Adrenal gland (tissue), 12 donors: ENCODE measurements around the gene DHX57. TPM values are rescaled to one million over a fixed set of nuclear protein-coding genes. Genes with fewer than 3 reads are reported as not detected.

Experiments
- DNase-seq, 7 donors: peaks; one replicate each; pipeline ENCODE4 v3.0.0-alpha.2; 2019 to 2020
- H3K27ac ChIP-seq, 5 donors: fragments of 200-600 bp; sonication (generic) in 4 of 5; 1 replicate in 3 of 5; 2 replicates in 2 of 5; pipeline versions ENCODE4 v1.5.1 to v1.8.0; 2016 to 2020; ENCODE audit warnings: mild to moderate bottlenecking in 1 of 5
- H3K27me3 ChIP-seq: fragments of 200-600 bp; 2 replicates; pipeline ENCODE4 v1.8.0; 2021
- H3K36me3 ChIP-seq, 2 donors: fragments of 200-600 bp; replicated peaks in 1 of 2; 1 replicate in 1 of 2; 2 replicates in 1 of 2; pipeline versions ENCODE4 v1.5.1 to v1.8.0; 2018 to 2022
- H3K4me1 ChIP-seq, 2 donors: fragments of 200-600 bp; replicated peaks in 1 of 2; 1 replicate in 1 of 2; 2 replicates in 1 of 2; pipeline versions ENCODE4 v1.5.1 to v1.8.0; 2018 to 2021
- H3K4me3 ChIP-seq, 4 donors: fragments of 200-600 bp; sonication (generic) in 3 of 4; one replicate each; pipeline ENCODE4 v1.5.1; 2016 to 2018
- H3K9me3 ChIP-seq, 3 donors: fragments of 200-600 bp; sonication (generic) in 1 of 3; replicated peaks in 1 of 3; 1 replicate in 2 of 3; 2 replicates in 1 of 3; pipeline versions ENCODE4 v1.5.1 to v1.8.0; 2016 to 2021
- POLR2A ChIP-seq, 2 donors: fragments of 450-650 bp; IDR thresholded peaks; one replicate each; pipeline ENCODE4 v1.6.1; 2017; ENCODE audit warnings: antibody characterized with exemption in 2 of 2, mild to moderate bottlenecking in 2 of 2, moderate library complexity in 1 of 2
- WGBS, 4 donors: extraction: QIAGEN DNeasy Blood & Tissue Kit in 2 of 4; methylation state at CpG; one replicate each; pipeline versions ENCODE4 v1.1.5 to v1.1.7; 2013 to 2017; 5-methylcytosine and 5-hydroxymethylcytosine counted together
- intact Hi-C, 2 donors: fragments of 100-400 bp; cut with DNase I; formaldehyde crosslinking; loops; one replicate each; pipeline versions ENCODE4 v1.14.1 to v1.15.0; 2022 to 2023
- polyA plus RNA-seq, 3 donors: library from polyadenylated mRNA; stranded (reverse); fragments of 200-250 nt in 2 of 3; fragments of 350-450 nt in 1 of 3; fragmentation: Illumina TruSeq in 1 of 3; extraction: RNeasy Lipid Tissue Mini Kit (QIAGEN cat#74804) in 1 of 3; gene quantifications; one replicate each; pipeline ENCODE4 v1.2.3, GENCODE V29; 2013 to 2014
- total RNA-seq, 9 donors: library from RNA; depleted of rRNA in 4 of 9; stranded (reverse); fragments of >200 nt in 4 of 9; fragments of 120-200 nt in 1 of 9; fragmentation: NEBNext Ultra II Directional in 1 of 9; extraction: Animal tissue kit (Norgen Biotek cat#: 25700) in 1 of 9; gene quantifications; one replicate each; pipeline versions ENCODE4 v1.1.0 to v1.2.4, GENCODE V29; 2013 to 2023
- TF ChIP-seq, protein P1 (sequence below), 6 experiments: fragments of 450-650 bp in 4 of 6; fragments of 200-600 bp in 2 of 6; sonication (generic) in 1 of 6; IDR thresholded peaks; 1 replicate in 5 of 6; 2 replicates in 1 of 6; pipeline versions ENCODE4 v1.5.1 to v1.8.0; 2016 to 2021; ENCODE audit warnings: antibody characterized with exemption in 6 of 6, mild to moderate bottlenecking in 2 of 6, moderate library complexity in 1 of 6
- donor health status: healthy with polysubstance abuse.
- donor health status: Bipolar disorder and iron deficiency.
- donor health status: DM: yes; HTN: yes; CAD: no.
- donor health status: DM: no; HTN: no; CAD: no.
- donor health status: DM: no; HTN: no; CAD: no.
- donor health status: DM: yes; HTN: yes; CAD: no.

The DHX57 gene
- total and polyA plus RNA-seq, 12 donors: 9.4 to 30.5 (median 18.1) TPM

DNA sequence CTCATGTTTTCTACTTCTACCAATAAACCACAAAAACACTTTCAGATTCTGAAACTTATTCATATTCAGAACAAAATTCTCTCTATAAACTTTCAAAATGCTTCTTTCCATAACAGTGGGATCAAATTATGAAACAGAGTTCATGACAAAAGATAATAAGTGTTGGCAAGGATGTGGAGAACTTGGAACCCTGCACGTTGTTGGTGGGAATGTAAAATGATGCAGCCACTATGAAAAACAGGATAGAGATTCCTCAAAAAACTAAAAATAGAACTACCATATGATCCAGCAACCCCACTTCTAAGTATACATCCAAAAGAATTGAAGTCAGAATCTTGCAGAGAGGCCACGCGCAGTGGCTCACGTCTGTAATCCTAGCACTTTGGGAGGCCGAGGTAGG, 52.3 kb downstream of the DHX57 start:
- TF ChIP-seq, protein P1, sequence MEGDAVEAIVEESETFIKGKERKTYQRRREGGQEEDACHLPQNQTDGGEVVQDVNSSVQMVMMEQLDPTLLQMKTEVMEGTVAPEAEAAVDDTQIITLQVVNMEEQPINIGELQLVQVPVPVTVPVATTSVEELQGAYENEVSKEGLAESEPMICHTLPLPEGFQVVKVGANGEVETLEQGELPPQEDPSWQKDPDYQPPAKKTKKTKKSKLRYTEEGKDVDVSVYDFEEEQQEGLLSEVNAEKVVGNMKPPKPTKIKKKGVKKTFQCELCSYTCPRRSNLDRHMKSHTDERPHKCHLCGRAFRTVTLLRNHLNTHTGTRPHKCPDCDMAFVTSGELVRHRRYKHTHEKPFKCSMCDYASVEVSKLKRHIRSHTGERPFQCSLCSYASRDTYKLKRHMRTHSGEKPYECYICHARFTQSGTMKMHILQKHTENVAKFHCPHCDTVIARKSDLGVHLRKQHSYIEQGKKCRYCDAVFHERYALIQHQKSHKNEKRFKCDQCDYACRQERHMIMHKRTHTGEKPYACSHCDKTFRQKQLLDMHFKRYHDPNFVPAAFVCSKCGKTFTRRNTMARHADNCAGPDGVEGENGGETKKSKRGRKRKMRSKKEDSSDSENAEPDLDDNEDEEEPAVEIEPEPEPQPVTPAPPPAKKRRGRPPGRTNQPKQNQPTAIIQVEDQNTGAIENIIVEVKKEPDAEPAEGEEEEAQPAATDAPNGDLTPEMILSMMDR (IDR thresholded peaks at IDR 0.05): no peak
- TF ChIP-seq POLR2A (IDR thresholded peaks at IDR 0.05): no peak
- H3K4me3 ChIP-seq: no peak overlapping the region
- intact Hi-C loops: no loop called here
- no peaks in the 10 kb centered on the region for H3K9me3 ChIP-seq
- H3K4me1 ChIP-seq: peaks cover 0 to 6% of the 10 kb centered on the region in 2 donors
- no peak overlapping the region for H3K27ac ChIP-seq
- no peaks in the 10 kb centered on the region for H3K27me3 ChIP-seq
- DNase-seq: no peak
- 82 to 90% (median 86%) methylated on average over 5 of the region's 5 CpGs for WGBS, 4 donors
- peaks cover 0 to 41% of the 10 kb centered on the region in 2 donors for H3K36me3 ChIP-seq

DNA sequence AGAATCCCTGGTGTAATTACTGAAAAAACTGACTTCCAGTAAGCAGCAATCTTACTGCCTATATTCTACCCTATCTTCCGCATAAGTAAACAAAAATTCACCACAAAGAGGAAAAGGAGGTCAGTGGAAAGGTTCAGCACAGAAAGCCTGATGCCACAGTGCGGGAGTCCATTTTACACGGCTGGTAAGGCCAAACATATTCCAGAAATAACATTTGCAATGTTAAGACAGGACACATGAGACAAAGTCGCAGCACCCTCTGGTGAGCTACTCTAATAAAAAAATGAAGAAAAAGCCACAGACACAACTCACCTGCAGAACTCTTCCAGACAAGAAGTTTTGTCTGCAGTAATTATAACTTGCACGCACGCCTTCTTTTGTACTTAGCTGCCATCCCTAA, 57.2 kb downstream of the DHX57 start:
- WGBS, 4 donors: 82 to 84% (median 83%) methylated on average over 6 of the region's 6 CpGs
- Histone ChIP-seq H3K4me3 (no peak overlapping the region), H3K4me1 (no peaks in the 10 kb centered on the region), H3K27me3 (no peaks in the 10 kb centered on the region), H3K9me3 (no peaks in the 10 kb centered on the region), H3K36me3 (peaks cover 0 to 46% of the 10 kb centered on the region in 2 donors), H3K27ac (no peak overlapping the region)
- DNase-seq: no peak
- TF ChIP-seq POLR2A (IDR thresholded peaks at IDR 0.05): no peak
- TF ChIP-seq, protein P1 (IDR thresholded peaks at IDR 0.05): no peak
- intact Hi-C loops: no loop called here

DNA sequence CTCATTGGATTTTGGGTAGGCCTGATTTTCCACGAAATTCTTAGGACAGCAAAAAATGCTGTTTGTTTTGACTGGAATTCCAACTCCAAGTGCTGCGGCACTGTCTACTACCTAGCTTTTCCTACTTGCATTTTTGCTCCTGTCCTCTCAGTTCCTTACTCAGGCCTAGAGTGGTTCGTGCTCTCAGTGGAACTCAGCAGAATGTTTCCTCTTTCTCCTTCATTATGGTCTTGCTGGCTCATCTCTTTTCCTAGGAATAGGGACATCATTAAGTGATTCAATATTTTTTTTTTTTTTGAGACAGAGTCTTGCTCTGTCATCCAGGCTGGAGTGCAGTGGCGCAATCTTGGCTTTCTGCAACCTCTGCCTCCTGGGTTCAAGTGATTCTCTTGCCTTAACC, 59.8 kb downstream of the DHX57 start:
- Histone ChIP-seq H3K27ac (no peak overlapping the region), H3K4me1 (no peaks in the 10 kb centered on the region), H3K36me3 (peaks cover 0 to 50% of the 10 kb centered on the region in 2 donors), H3K4me3 (no peak overlapping the region), H3K27me3 (no peaks in the 10 kb centered on the region), H3K9me3 (no peaks in the 10 kb centered on the region)
- WGBS, 4 donors: 84 to 93% (median 89%) methylated on average over 4 of the region's 4 CpGs
- intact Hi-C loops: no loop called here
- TF ChIP-seq POLR2A (IDR thresholded peaks at IDR 0.05): no peak
- TF ChIP-seq, protein P1 (IDR thresholded peaks at IDR 0.05): no peak
- DNase-seq: no peak

DNA sequence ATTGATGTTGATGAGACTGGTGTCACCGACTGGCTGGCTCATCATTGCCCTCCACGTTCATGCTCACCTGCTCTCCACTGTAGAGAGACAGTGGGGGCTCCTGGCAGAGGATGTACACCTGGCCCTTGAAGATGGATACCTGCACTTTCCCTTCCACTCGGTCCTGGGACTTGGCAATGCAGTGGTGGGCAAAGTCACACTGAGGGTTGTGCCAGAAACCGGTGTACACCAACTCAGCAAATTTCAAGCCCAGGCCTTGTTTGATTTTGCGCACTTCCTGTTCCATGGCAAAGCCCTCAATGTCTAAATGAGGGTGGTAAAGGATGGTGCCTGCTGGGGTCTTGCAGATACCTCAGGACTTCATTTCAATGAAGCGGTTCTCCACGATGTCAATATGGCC, 65.2 kb downstream of the DHX57 start:
- Histone ChIP-seq H3K27me3 (no peaks in the 10 kb centered on the region), H3K4me1 (no peaks in the 10 kb centered on the region), H3K36me3 (peaks cover 0 to 30% of the 10 kb centered on the region in 2 donors), H3K27ac (no peak overlapping the region), H3K9me3 (no peaks in the 10 kb centered on the region), H3K4me3 (no peak overlapping the region)
- TF ChIP-seq POLR2A (IDR thresholded peaks at IDR 0.05): no peak
- TF ChIP-seq, protein P1 (IDR thresholded peaks at IDR 0.05): no peak
- DNase-seq: no peak
- intact Hi-C loops: no loop called here
- WGBS, 4 donors: 92 to 98% (median 96%) methylated on average over 6 to 7 of the region's 7 CpGs
